Epithelial cell of proximal tubule (primary cell): ENCODE data around the gene SLC6A19. TPM values are rescaled to one million over a fixed set of nuclear protein-coding genes. Genes with fewer than 3 reads are reported as not detected.

ENCODE experiments used
- DNase-seq: peaks from one replicate; pipeline ENCODE4 v3.0.0-alpha.2; 2011; ENCODE audit warnings: low read depth
- H3K4me3 ChIP-seq: 2 replicates; pipeline ENCODE4 v1.5.1; 2011; ENCODE audit warnings: low read depth, mild to moderate bottlenecking, low read length
- total RNA-seq: library from RNA; depleted of rRNA; stranded (reverse); fragments of >200 nt; gene quantifications from 2 replicates; pipeline ENCODE4 v1.2.3, GENCODE V29; 2015
- TF ChIP-seq, protein P1 (sequence below): conservative IDR thresholded peaks from 2 replicates; pipeline ENCODE4 v1.5.1; 2012; ENCODE audit warnings: low read depth, mild to moderate bottlenecking, low read length

SLC6A19 gene
- total RNA-seq, 1 donor from 2014 or later: not detected

DNA sequence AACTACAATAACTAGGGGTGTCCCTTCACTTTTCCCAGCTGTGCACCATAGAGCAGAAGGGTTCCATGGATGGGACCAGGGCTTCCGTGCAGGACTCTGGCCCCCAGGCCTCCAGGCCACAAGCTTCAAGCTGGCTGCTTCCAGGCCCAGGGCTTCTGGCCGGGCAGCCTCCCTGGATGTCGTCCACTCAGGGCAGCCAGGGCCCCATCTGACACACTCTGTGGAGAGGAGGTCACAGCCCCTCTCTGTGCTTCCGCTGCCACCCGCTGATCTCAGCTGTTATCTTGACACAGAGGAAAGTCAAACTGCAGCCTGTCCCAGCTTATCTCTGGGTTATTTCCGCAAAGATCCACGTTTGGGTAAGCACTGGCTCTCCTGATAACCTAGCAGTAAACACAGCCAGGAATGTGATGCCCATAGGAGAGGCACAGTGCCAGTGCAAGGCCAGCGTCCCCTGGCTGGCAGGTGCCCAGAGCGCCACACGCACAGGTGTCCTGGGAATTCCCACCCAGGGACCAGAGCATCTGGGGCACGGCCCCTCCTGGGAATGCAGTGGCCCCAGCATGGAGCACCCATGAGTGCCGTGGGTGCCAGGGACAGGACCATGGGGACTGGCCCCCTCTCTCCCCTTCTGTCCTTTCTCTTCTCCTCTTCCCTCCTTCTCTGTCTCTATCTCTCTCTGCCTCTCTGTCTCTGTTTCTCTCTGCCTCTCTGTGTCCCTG, 15.6 kb upstream of the SLC6A19 start:
- DNase-seq: no peak
- no peak overlapping the region for H3K4me3 ChIP-seq
- TF ChIP-seq, protein P1, sequence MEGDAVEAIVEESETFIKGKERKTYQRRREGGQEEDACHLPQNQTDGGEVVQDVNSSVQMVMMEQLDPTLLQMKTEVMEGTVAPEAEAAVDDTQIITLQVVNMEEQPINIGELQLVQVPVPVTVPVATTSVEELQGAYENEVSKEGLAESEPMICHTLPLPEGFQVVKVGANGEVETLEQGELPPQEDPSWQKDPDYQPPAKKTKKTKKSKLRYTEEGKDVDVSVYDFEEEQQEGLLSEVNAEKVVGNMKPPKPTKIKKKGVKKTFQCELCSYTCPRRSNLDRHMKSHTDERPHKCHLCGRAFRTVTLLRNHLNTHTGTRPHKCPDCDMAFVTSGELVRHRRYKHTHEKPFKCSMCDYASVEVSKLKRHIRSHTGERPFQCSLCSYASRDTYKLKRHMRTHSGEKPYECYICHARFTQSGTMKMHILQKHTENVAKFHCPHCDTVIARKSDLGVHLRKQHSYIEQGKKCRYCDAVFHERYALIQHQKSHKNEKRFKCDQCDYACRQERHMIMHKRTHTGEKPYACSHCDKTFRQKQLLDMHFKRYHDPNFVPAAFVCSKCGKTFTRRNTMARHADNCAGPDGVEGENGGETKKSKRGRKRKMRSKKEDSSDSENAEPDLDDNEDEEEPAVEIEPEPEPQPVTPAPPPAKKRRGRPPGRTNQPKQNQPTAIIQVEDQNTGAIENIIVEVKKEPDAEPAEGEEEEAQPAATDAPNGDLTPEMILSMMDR: no peak

DNA sequence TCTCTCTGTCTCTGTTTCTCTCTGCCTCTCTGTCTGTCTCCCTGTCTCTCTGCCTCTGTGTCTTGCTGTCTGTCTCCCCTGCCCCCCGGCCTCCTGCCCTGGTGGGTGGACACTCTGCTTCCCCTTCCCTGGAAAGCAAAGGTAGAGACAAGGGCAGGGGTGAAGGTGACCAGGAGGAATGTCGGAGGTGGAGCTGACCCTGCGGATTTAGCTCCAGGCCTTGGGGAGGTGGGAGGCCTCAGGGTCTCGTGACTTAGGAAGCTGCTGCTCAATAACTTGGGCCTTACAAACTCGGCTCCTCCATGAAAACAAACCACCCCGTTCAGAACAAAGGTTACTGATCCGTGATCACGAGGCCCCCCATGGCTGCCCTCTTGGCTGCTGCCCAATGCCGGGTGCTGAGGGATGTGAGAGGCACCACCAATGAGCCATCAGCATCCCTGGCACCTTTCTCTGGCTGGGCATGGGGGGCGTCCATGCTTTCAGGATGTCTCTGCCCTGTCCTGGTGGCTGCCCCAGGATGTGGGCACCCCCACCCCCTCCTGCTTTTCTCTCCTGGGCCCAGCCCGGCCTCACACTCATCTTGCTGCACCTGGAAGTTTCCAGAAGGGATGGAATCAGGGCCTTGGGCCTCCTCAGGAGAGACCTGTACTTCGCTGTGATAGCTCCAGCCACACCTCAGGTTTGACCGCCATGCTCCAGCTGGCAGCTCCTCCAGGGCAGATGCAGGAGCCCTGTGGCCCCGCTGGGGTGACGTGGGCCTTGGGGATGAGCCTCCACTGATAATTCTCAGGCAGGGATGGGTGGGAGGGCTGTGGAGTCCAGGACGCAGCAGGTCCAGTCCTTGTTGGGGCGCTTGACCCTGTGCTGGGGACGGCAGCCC, 14.8 kb upstream of the SLC6A19 start:
- no peak overlapping the region for H3K4me3 ChIP-seq
- TF ChIP-seq, protein P1: no peak
- DNase-seq: no peak

DNA sequence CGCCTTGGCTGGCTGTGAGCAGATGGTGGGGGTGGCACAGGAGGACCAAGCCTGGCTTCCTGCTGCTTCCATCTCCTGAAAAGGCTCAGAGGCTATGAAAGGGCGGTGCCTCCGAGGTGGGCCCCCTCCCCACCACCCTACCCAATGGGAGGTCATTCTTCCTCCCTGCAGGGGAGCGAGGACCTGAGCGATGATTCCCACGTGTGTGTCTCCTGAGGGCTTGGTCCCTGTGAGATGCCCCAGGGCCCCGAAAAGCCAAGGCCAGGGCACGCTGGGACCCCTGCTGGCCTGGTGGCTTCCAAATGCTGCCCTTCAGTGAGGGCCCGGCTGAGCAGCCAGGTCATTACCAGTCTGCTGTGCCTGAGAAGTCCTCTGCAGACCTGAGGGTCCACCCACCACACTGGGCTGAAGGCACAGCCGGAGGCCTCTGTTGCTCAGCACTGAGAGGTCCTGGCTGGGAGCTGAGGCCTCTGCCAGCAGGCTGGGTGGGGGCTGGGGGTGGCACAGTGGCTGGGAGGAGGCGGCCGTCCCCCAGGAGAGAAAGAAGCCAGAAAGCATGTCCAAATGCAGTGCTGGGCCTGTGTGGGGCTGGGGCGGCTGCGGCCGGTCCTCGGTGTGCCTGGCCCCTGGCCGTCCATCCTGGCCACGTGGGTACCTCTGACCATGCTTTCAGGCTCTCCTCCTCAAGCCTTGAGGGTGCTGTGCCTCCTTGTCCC, 14.0 kb upstream of the SLC6A19 start:
- no peak overlapping the region for H3K4me3 ChIP-seq
- TF ChIP-seq, protein P1: no peak
- DNase-seq: no peak

DNA sequence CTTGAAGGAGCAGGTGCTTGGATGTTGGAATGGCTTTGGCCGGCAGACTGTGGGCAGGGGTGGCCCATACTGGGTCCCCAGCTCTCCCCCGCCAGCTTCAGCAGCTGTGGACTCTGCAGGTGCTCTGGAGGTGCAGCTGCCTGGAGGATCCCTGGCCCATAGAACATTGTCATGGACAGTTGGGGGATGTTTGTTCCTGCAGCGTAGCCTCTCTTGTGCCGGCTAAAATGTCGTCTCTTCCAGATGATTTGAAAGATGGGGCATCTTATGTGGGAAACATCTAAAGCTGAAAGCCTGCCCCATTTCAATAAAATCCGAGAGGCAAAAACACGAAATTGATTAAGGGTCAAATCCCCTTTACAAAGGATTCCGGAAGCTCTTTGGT, 13.5 kb upstream of the SLC6A19 start:
- H3K4me3 ChIP-seq: no peak overlapping the region
- TF ChIP-seq, protein P1: no peak
- DNase-seq: no peak

DNA sequence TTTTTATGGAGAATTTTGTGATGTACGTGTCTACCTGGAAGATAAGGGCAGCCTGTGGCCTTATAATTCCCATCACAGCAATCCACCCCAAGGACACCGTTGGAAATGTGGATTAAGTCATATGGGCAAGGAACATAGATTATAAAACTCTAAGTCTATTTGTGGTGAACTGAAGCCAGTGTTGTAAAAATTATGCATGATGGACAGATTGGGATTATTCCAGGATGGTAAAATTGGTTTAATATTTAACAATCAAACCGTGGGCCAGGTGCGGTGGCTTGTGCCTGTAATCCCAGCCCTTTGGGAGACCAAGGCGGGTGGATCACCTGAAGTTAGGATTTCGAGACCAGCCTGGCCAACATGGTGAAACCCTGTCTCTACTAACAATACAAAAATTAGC, 12.9 kb upstream of the SLC6A19 start:
- no peak overlapping the region for H3K4me3 ChIP-seq
- TF ChIP-seq, protein P1: no peak
- DNase-seq: no peak

DNA sequence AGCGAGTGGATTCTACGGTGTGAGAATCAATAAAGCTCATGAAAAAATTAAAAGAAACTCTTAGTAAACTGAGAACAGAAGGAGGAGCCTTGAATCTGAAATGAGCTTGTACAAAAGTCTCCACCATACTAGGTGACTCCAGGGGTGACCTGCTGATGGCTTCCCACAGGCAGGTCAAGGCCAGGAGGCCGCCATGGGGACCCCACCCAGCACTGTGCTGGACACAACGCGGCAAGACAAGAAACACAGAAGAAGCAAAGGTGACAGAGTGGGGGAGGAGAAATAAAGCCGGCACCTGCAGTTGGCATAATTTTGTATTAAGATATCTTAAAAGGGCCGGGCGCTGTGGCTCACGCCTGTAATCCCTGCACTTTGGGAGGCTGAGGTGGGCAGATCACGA, 12.1 kb upstream of the SLC6A19 start:
- no peak overlapping the region for H3K4me3 ChIP-seq
- DNase-seq: no peak
- TF ChIP-seq, protein P1: no peak
